Natural killer cell treated with Interleukin-12 subunit alpha and Interleukin-12 subunit beta and Interleukin-15 and Interleukin-18, amount 100 ng/mL, for 72 hours (primary cell): ENCODE data around the gene RNH1. TPM values are rescaled to one million over a fixed set of nuclear protein-coding genes. Genes with fewer than 3 reads are reported as not detected.
"Not testable (repeated sequence)": the region's sequence is repeated elsewhere in the genome, so short reads cannot be mapped to it uniquely, and the experiment has no call there.

Source experiments
- ATAC-seq, 2 donors: fragments of 150-1000 bp; cut with Tn5 transposase in 1 of 2; sonication (Bioruptor Pico), chemical (Tn5 transposase) in 1 of 2; 2 replicates each; pipeline ENCODE4 v1.10.0; 2021
- DNase-seq: peaks from one replicate; pipeline ENCODE4 v3.0.0; 2022; ENCODE audit warnings: low spot score
- H3K27ac Mint-ChIP-seq, 2 donors: 1 replicate in 1 of 2; 2 replicates in 1 of 2; pipeline ENCODE4 v1.8.0; 2022; ENCODE audit warnings: mixed read lengths in 2 of 2, mild to moderate bottlenecking in 1 of 2, moderate library complexity in 1 of 2
- H3K27me3 Mint-ChIP-seq, 2 donors: 1 replicate in 1 of 2; 2 replicates in 1 of 2; pipeline ENCODE4 v1.8.0; 2022; ENCODE audit warnings: mixed read lengths in 2 of 2
- H3K36me3 Mint-ChIP-seq: one replicate; pipeline ENCODE4 v1.8.0; 2022; ENCODE audit warnings: mixed read lengths
- H3K4me1 Mint-ChIP-seq, 2 donors: 1 replicate in 1 of 2; 2 replicates in 1 of 2; pipeline ENCODE4 v1.8.0; 2022; ENCODE audit warnings: low read depth in 2 of 2, mixed read lengths in 2 of 2, mild to moderate bottlenecking in 1 of 2
- H3K4me3 Mint-ChIP-seq: one replicate; pipeline ENCODE4 v1.8.0; 2022; ENCODE audit warnings: mixed read lengths
- H3K9me3 Mint-ChIP-seq: 2 replicates; pipeline ENCODE4 v1.8.0; 2022; ENCODE audit warnings: mixed read lengths
- total RNA-seq, 2 donors: library from RNA; stranded (reverse); gene quantifications; one replicate each; pipeline ENCODE4 v1.2.3, GENCODE V29; 2022

Gene RNH1
- total RNA-seq, 2 donors from 2014 or later = 89.2 to 113 TPM

DNA sequence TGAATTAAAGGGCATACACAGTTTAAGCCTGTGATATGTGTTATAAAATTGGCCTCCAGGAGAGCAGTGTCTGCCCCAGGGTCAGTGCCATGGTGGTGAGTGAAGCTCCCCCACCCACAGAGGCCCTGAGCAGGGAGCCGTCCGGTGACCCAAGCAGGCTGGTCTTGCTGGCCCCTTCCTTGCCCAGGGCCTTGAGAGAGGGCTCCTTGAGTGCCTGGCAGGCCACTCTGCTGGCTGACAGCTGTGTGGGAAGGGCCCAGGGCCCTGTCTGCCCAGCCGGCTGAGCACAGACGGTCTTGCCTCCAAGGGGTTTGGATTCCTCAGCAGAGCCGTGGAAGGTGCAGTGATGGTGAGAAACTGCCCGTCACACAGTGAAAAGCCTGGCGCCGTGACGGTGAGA is 31.1 kb downstream of the RNH1 start:
- Mint-ChIP-seq H3K9me3 (no peaks in the 10 kb centered on the region), H3K4me3 (no peak overlapping the region), H3K36me3 (no peaks in the 10 kb centered on the region), H3K4me1 (peaks cover 0 to 3% of the 10 kb centered on the region in 2 donors), H3K27ac (no peak overlapping the region), H3K27me3 (no peaks in the 10 kb centered on the region)
- ATAC-seq (no peak), DNase-seq (no peak)

DNA sequence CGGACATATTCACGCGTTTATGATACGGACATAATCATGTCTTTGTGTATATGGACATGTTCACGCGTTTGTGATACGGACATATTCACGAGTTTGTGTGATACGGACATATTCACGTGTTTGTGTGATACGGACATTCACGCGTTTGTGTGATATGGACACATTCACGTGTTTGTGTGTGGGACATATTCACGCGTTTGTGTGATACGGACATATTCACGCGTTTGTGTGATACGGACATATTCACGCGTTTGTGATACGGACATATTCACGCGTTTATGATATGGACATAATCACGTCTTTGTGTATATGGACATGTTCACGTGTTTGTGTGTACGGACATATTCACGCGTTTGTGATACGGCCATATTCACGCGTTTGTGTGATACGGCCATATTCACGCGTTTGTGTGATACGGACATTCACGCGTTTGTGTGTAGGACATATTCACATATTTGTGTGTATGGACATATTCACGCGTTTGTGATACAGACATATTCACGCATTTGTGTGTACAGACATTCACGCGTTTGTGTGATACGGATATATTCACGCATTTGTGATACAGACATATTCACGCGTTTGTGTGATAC is 32.0 kb downstream of the RNH1 start:
- DNase-seq = no peak
- H3K27ac Mint-ChIP-seq = no peak overlapping the region
- peaks cover 0 to 3% of the 10 kb centered on the region in 2 donors for H3K4me1 Mint-ChIP-seq
- no peaks in the 10 kb centered on the region for H3K36me3 Mint-ChIP-seq
- no peaks in the 10 kb centered on the region for H3K27me3 Mint-ChIP-seq
- ATAC-seq = no peak
- no peaks in the 10 kb centered on the region for H3K9me3 Mint-ChIP-seq
- no peak overlapping the region for H3K4me3 Mint-ChIP-seq

DNA sequence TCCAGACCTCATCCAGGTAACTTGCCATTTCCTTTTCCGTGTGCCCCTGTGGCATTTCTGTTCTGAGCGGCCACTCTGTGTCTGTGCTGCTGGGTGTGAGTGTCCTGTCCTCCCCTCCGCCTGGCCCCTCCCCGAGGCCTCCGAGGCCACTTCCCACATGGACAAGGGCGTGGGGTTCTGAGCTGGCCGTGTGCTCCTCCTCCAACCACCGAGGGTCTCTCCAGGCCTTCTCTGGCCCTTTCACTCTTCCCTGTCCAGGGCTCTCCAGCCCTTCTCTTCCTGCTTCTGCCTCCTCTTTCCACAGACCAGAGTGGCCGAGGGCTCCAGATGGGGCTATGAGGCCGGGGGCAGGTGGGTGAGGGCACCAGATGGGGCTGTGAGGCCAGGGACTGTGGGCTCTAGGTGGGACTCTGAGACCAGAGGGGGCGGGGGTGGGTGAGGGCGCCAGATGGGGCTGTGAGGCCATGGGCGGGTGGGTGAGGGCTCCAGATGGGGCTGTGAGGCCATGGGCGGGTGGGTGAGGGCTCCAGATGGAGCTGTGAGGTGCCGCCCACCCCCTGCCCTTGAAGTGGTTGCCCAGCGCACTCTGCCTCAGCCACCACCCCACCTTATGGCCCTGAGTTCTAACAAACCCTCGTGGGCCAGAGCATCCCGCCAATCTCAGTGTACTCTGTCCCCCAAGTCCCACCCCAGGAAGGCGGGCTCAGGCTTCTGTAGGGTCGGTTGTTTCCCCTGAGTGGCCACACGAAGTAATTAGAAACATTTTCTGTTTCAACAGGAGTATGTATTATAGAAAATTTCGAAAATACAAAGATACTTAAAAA is 32.9 kb downstream of the RNH1 start:
- Mint-ChIP-seq H3K4me3 (no peak overlapping the region), H3K36me3 (no peaks in the 10 kb centered on the region), H3K27ac (no peak overlapping the region), H3K4me1 (peaks cover 0 to 3% of the 10 kb centered on the region in 2 donors), H3K27me3 (no peaks in the 10 kb centered on the region), H3K9me3 (no peaks in the 10 kb centered on the region)
- ATAC-seq = no peak
- DNase-seq = no peak

DNA sequence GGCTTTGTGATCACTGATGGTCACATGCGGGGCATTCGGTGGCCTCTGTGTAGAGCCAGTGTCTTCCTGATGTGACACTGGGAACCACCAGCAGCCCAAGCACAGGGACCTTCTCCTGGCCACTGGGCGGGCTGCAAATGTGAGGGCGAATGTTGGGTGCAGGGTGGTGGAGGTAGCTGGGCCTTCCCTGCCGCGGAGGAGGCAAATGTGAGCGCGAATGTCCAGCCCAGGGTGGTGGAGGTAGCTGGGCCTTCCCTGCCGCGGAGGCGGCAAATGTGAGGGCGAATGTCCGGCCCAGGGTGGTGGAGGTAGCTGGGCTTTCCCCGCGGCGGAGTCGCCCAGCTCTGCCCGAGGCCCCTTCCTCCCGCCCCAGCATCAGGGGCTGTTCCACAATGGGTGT is 33.6 kb downstream of the RNH1 start:
- no peaks in the 10 kb centered on the region for H3K36me3 Mint-ChIP-seq
- ATAC-seq = no peak
- H3K4me3 Mint-ChIP-seq = no peak overlapping the region

GRCh38 chr11:472816-473215 is 34.2 kb downstream of the RNH1 start:
- ATAC-seq = peak in 1 of 2 donors; percentile 40

More for the DNA sequence above, 33.6 kb downstream of the RNH1 start:
- DNase-seq = no peak
- Mint-ChIP-seq H3K27ac (no peak overlapping the region), H3K9me3 (no peaks in the 10 kb centered on the region), H3K4me1 (peaks cover 0 to 3% of the 10 kb centered on the region in 2 donors), H3K27me3 (no peaks in the 10 kb centered on the region)

DNA sequence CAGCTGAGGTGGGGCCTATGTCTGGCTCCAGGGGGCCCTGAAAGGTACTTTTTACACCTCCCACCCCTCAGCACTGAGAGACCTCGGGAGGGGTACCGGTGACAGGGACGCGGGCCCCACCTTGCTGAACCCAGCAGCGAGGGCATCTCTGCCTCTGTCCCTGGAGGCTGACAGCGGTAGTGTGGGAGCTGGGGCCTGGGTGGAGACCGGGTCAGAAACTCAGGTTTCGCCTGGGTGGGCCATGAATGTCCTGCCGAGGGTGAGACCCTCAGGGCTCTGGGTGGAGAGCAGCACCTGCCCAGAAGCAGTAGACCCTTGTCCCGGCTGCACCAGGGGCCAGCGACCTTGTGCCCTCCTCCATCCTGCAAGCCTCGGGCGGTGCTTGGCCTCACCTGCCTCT is 34.8 kb downstream of the RNH1 start:
- no peaks in the 10 kb centered on the region for H3K9me3 Mint-ChIP-seq
- no peaks in the 10 kb centered on the region for H3K36me3 Mint-ChIP-seq
- H3K27me3 Mint-ChIP-seq = no peaks in the 10 kb centered on the region
- H3K4me3 Mint-ChIP-seq = no peak overlapping the region
- DNase-seq = no peak
- H3K27ac Mint-ChIP-seq = no peak overlapping the region
- peaks cover 0 to 3% of the 10 kb centered on the region in 2 donors for H3K4me1 Mint-ChIP-seq
- ATAC-seq = no peak

More at GRCh38 chr11:472816-473215, 34.2 kb downstream of the RNH1 start:
- no peak overlapping the region for H3K27ac Mint-ChIP-seq
- H3K27me3 Mint-ChIP-seq = no peaks in the 10 kb centered on the region
- H3K4me3 Mint-ChIP-seq = no peak overlapping the region
- H3K36me3 Mint-ChIP-seq = no peaks in the 10 kb centered on the region
- DNase-seq = no peak
- H3K9me3 Mint-ChIP-seq = no peaks in the 10 kb centered on the region
- peaks cover 0 to 3% of the 10 kb centered on the region in 2 donors for H3K4me1 Mint-ChIP-seq

DNA sequence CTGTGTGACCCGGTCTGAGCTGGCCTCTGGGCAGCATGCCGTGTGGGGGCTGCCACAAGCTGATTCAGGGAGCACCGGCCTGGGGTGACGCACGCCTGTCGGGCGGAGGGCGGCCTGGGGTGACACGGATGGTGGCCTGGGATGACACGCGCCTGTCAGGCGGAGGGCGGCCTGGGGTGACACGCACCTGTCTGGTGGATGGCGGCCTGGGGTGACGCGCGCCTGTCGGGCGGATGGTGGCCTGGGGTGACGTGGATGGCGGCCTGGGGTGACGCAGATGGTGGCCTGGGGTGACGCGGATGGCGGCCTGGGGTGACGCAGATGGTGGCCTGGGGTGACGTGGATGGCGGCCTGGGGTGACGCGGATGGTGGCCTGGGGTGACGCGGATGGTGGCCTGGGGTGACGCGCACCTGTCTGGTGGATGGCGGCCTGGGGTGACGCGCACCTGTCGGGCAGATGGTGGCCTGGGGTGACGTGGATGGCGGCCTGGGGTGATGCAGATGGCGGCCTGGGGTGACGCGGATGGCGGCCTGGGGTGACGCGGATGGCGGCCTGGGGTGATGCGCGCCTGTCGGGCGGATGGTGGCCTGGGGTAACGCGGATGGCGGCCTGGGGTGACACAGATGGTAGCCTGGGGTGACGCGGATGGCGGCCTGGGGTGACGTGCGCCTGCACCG is 35.4 kb downstream of the RNH1 start:
- Mint-ChIP-seq H3K27me3 (no peaks in the 10 kb centered on the region), H3K9me3 (no peaks in the 10 kb centered on the region), H3K36me3 (no peaks in the 10 kb centered on the region), H3K4me3 (no peak overlapping the region), H3K4me1 (peaks cover 0 to 3% of the 10 kb centered on the region in 2 donors), H3K27ac (no peak overlapping the region)
- ATAC-seq (no peak), DNase-seq (no peak)

- H3K4me1 Mint-ChIP-seq = peaks cover 0 to 3% of the 10 kb centered on the region in 2 donors
- H3K27me3 Mint-ChIP-seq = no peaks in the 10 kb centered on the region
- no peaks in the 10 kb centered on the region for H3K9me3 Mint-ChIP-seq
- DNase-seq (no peak), ATAC-seq (no peak)
- H3K27ac Mint-ChIP-seq = no peak overlapping the region
- no peak overlapping the region for H3K4me3 Mint-ChIP-seq
- no peaks in the 10 kb centered on the region for H3K36me3 Mint-ChIP-seq
These were observed 37.1 kb downstream of the RNH1 start for GRCh38 chr11:469684-470560.

DNA sequence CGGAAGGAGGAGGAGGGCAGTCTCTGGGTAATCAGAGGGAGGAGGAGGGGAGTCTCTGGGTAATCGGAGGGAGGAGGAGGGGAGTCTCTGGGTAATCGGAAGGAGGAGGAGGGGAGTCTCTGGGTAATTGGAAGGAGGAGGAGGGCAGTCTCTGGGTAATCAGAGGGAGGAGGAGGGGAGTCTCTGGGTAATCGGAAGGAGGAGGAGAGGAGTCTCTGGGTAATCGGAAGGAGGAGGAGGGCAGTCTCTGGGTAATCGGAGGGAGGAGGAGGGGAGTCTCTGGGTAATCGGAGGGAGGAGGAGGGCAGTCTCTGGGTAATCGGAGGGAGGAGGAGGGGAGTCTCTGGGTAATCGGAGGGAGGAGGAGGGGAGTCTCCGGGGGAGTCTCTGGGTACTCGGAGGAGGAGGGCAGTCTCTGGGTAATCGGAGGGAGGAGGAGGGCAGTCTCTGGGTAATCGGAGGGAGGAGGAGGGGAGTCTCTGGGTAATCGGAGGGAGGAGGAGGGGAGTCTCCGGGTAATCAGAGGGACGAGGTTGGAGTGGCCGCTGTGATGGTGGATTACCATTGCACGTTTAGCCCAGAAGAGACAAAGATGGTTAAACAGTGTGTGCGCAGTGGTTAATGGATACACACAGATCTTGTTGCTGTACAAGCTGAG is 37.9 kb downstream of the RNH1 start:
- H3K27me3 Mint-ChIP-seq, DNase-seq, H3K4me1 Mint-ChIP-seq, ATAC-seq, H3K27ac Mint-ChIP-seq, H3K9me3 Mint-ChIP-seq, H3K4me3 Mint-ChIP-seq, H3K36me3 Mint-ChIP-seq: not testable (repeated sequence)

- H3K4me1 Mint-ChIP-seq = peaks cover 0 to 3% of the 10 kb centered on the region in 2 donors
- no peak for DNase-seq
- no peaks in the 10 kb centered on the region for H3K36me3 Mint-ChIP-seq
These were observed 38.5 kb downstream of the RNH1 start for GRCh38 chr11:468493-468892.

DNA sequence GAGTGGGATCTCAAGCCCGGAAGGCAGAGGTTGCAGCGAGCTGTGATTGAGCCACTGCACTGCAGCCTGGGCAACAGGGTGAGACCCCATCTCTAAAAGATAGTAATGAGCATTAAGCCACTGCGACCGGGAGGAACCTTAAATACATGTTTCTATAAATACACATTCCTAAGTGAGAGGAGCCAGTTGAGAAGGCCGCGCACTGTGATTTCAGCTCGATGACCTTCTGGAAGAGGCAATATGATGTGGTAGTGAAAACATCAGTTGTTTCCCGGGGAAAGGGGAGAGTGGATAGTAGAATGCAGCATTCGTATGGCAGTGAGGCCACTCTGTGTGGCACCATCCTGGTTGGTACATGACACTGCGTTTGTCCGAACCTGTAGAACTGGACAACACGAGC is 39.0 kb downstream of the RNH1 start:
- H3K36me3 Mint-ChIP-seq = no peaks in the 10 kb centered on the region
- H3K27me3 Mint-ChIP-seq = no peaks in the 10 kb centered on the region
- no peaks in the 10 kb centered on the region for H3K4me1 Mint-ChIP-seq
- H3K9me3 Mint-ChIP-seq = no peaks in the 10 kb centered on the region
- DNase-seq = no peak
- no peak overlapping the region for H3K27ac Mint-ChIP-seq
- H3K4me3 Mint-ChIP-seq = no peak overlapping the region
- no peak for ATAC-seq

More at GRCh38 chr11:468493-468892, 38.5 kb downstream of the RNH1 start:
- Mint-ChIP-seq H3K27me3 (no peaks in the 10 kb centered on the region), H3K4me3 (no peak overlapping the region), H3K9me3 (no peaks in the 10 kb centered on the region), H3K27ac (no peak overlapping the region)
- ATAC-seq = no peak

- no peaks in the 10 kb centered on the region for H3K27me3 Mint-ChIP-seq
- DNase-seq (no peak), ATAC-seq (no peak)
- no peaks in the 10 kb centered on the region for H3K36me3 Mint-ChIP-seq
- no peak overlapping the region for H3K4me3 Mint-ChIP-seq
- H3K4me1 Mint-ChIP-seq = no peaks in the 10 kb centered on the region
- H3K27ac Mint-ChIP-seq = no peak overlapping the region
- no peaks in the 10 kb centered on the region for H3K9me3 Mint-ChIP-seq
These were observed 41.0 kb downstream of the RNH1 start for GRCh38 chr11:465896-466530.

- ATAC-seq = no peak
- Mint-ChIP-seq H3K36me3 (no peaks in the 10 kb centered on the region), H3K4me1 (no peaks in the 10 kb centered on the region), H3K9me3 (no peaks in the 10 kb centered on the region), H3K27ac (no peak overlapping the region), H3K4me3 (no peak overlapping the region), H3K27me3 (no peaks in the 10 kb centered on the region)
- DNase-seq = no peak
These were observed 42.7 kb downstream of the RNH1 start for GRCh38 chr11:464316-464715.
